Mesenchymal stem cell (in vitro differentiated cells and primary cell): ENCODE measurements around the gene FARP1.

Experiments
- DNase-seq: peaks from one replicate; pipeline ENCODE4 v3.0.0-alpha.2; 2013
- H2AFZ ChIP-seq: one replicate; pipeline ENCODE4 v1.6.1; 2013; ENCODE audit warnings: low read depth, mild to moderate bottlenecking, control low read depth, inconsistent platforms, low read length, moderate library complexity
- H2AK5ac ChIP-seq: 2 replicates; pipeline ENCODE4 v1.6.1; 2013; ENCODE audit warnings: low read length, moderate library complexity, mild to moderate bottlenecking, inconsistent platforms; ENCODE audit not compliant: severe bottlenecking
- H2BK120ac ChIP-seq: one replicate; pipeline ENCODE4 v1.6.1; 2013; ENCODE audit warnings: low read depth, mild to moderate bottlenecking, inconsistent platforms, low read length, moderate library complexity
- H2BK12ac ChIP-seq, 2 experiments: one replicate each; pipeline ENCODE4 v1.6.1; 2013; ENCODE audit warnings: inconsistent platforms in 2 of 2, low read length in 2 of 2, mild to moderate bottlenecking in 2 of 2, moderate library complexity in 2 of 2, control low read depth in 1 of 2
- H2BK15ac ChIP-seq: one replicate; pipeline ENCODE4 v1.6.1; 2013; ENCODE audit warnings: mild to moderate bottlenecking, low read depth, inconsistent platforms; ENCODE audit not compliant: poor library complexity, severe bottlenecking
- H2BK5ac ChIP-seq: 2 replicates; pipeline ENCODE4 v1.6.1; 2013; ENCODE audit warnings: low read depth, mild to moderate bottlenecking, low read length, control low read depth, inconsistent platforms; ENCODE audit not compliant: poor library complexity, severe bottlenecking
- H3K14ac ChIP-seq, 2 experiments: one replicate each; pipeline ENCODE4 v1.6.1; 2013; ENCODE audit warnings: inconsistent platforms in 2 of 2, low read length in 2 of 2, control low read depth in 1 of 2, mild to moderate bottlenecking in 1 of 2, moderate library complexity in 1 of 2
- H3K18ac ChIP-seq, 2 experiments: one replicate each; pipeline ENCODE4 v1.6.1; 2013; ENCODE audit warnings: inconsistent platforms in 2 of 2, low read length in 2 of 2, control low read depth in 1 of 2, low read depth in 1 of 2, mild to moderate bottlenecking in 1 of 2
- H3K23ac ChIP-seq, 2 experiments: one replicate each; pipeline ENCODE4 v1.6.1; 2013; ENCODE audit warnings: inconsistent platforms in 2 of 2, low read length in 2 of 2, mild to moderate bottlenecking in 2 of 2, moderate library complexity in 2 of 2, control low read depth in 1 of 2
- H3K27ac ChIP-seq: 2 replicates; pipeline ENCODE4 v1.5.1; 2013; ENCODE audit warnings: mild to moderate bottlenecking, moderate library complexity, low read length, control low read depth, inconsistent platforms; ENCODE audit not compliant: poor library complexity, severe bottlenecking
- H3K27me3 ChIP-seq, 2 experiments: 2 replicates each; pipeline versions ENCODE4 v1.6.1 to v1.7.0; 2013; ENCODE audit warnings: low read length in 2 of 2, mild to moderate bottlenecking in 2 of 2, moderate library complexity in 2 of 2, control low read depth in 1 of 2, inconsistent platforms in 1 of 2; ENCODE audit not compliant: control insufficient read depth in 1 of 2, insufficient read depth in 1 of 2
- H3K36me3 ChIP-seq, 2 experiments: 2 replicates each; pipeline versions ENCODE4 v1.6.1 to v1.7.0; 2013; ENCODE audit warnings: low read length in 2 of 2, control low read depth in 1 of 2, inconsistent platforms in 1 of 2, low read depth in 1 of 2, mild to moderate bottlenecking in 1 of 2; ENCODE audit not compliant: insufficient read depth in 2 of 2, control insufficient read depth in 1 of 2
- H3K4ac ChIP-seq, 2 experiments: one replicate each; pipeline ENCODE4 v1.6.1; 2013; ENCODE audit warnings: inconsistent platforms in 2 of 2, low read length in 2 of 2, mild to moderate bottlenecking in 2 of 2, moderate library complexity in 2 of 2, control low read depth in 1 of 2, low read depth in 1 of 2
- H3K4me1 ChIP-seq: 2 replicates; pipeline ENCODE4 v1.6.1; 2013; ENCODE audit warnings: low read depth, low read length, control low read depth; ENCODE audit not compliant: control insufficient read depth, insufficient read depth
- H3K4me2 ChIP-seq: 2 replicates; pipeline ENCODE4 v1.6.1; 2013; ENCODE audit warnings: low read length, mild to moderate bottlenecking, inconsistent platforms; ENCODE audit not compliant: poor library complexity, severe bottlenecking
- H3K4me3 ChIP-seq, 2 experiments: 2 replicates each; pipeline versions ENCODE4 v1.5.1 to v1.7.0; 2013; ENCODE audit warnings: low read length in 2 of 2, mild to moderate bottlenecking in 2 of 2, control low read depth in 1 of 2, low read depth in 1 of 2; ENCODE audit not compliant: insufficient read depth in 1 of 2
- H3K79me1 ChIP-seq: replicated peaks from 2 replicates; pipeline ENCODE4 v1.6.1; 2013; ENCODE audit warnings: mild to moderate bottlenecking, control low read depth, low read length, inconsistent platforms; ENCODE audit not compliant: poor library complexity, severe bottlenecking
- H3K9ac ChIP-seq: 2 replicates; pipeline ENCODE4 v1.7.0; 2013; ENCODE audit warnings: mild to moderate bottlenecking, low read length, moderate library complexity
- H3K9me3 ChIP-seq: 2 replicates; pipeline ENCODE4 v1.7.0; 2013; ENCODE audit warnings: mild to moderate bottlenecking, low read length; ENCODE audit not compliant: control insufficient read depth
- H4K8ac ChIP-seq: one replicate; pipeline ENCODE4 v1.6.1; 2013; ENCODE audit warnings: inconsistent platforms, mild to moderate bottlenecking, low read length, moderate library complexity
- H4K91ac ChIP-seq: one replicate; pipeline ENCODE4 v1.6.1; 2013; ENCODE audit warnings: mild to moderate bottlenecking, low read length, inconsistent platforms
- WGBS: methylation state at CpG from one replicate; pipeline ENCODE4 v1.1.7; 2013; ENCODE audit warnings: mixed read lengths; 5-methylcytosine and 5-hydroxymethylcytosine counted together

FARP1 gene

GRCh38 chr13:98143601-98144026, 720 bp downstream of the FARP1 start:
- Histone ChIP-seq H4K8ac (peak overlapping the region; percentile 56), H3K23ac (peak overlapping the region in 1 of 2 experiments; percentile 97), H3K9me3 (no peaks in the 10 kb centered on the region), H3K14ac (peak overlapping the region in 1 of 2 experiments; percentile 75), H2BK120ac (peak overlapping the region; percentile 98), H3K9ac (peak overlapping the region; percentile 91), H3K27me3 (no peaks in the 10 kb centered on the region), H3K18ac (peak overlapping the region; percentile 93 to 98), H3K36me3 (no peaks in the 10 kb centered on the region), H2BK5ac (peak overlapping the region; percentile 78), H3K4me3 (peak overlapping the region; percentile 91 to 93), H2BK15ac (peak overlapping the region; percentile 45), H2BK12ac (peak overlapping the region in 1 of 2 experiments; percentile 42), H3K4me1 (peaks cover 18% of the 10 kb centered on the region), H2AK5ac (no peak overlapping the region), H3K4ac (peak overlapping the region; percentile 96), H2AFZ (no peak overlapping the region), H4K91ac (peak overlapping the region; percentile 90), H3K79me1 (peaks cover 2% of the 10 kb centered on the region), H3K4me2 (peak overlapping the region; percentile 55), H3K27ac (no peak overlapping the region)
- WGBS: under 1% methylated on average over 35 of the region's 60 CpGs
- no peak for DNase-seq

- Histone ChIP-seq H2BK120ac (peak overlapping the region; percentile 98), H4K91ac (no peak overlapping the region), H4K8ac (peak overlapping the region; percentile 56), H3K23ac (no peak overlapping the region), H3K4ac (peak overlapping the region; percentile 96), H3K4me1 (peaks cover 18% of the 10 kb centered on the region), H2BK5ac (no peak overlapping the region), H3K9me3 (no peaks in the 10 kb centered on the region), H3K36me3 (no peaks in the 10 kb centered on the region), H2AK5ac (no peak overlapping the region), H3K27me3 (no peaks in the 10 kb centered on the region), H2BK15ac (no peak overlapping the region), H3K9ac (peak overlapping the region; percentile 91), H3K79me1 (peaks cover 2% of the 10 kb centered on the region), H3K18ac (peak overlapping the region; percentile 93 to 98), H3K4me2 (peak overlapping the region; percentile 55), H2BK12ac (no peak overlapping the region), H2AFZ (no peak overlapping the region), H3K14ac (no peak overlapping the region), H3K27ac (no peak overlapping the region), H3K4me3 (peak overlapping the region; percentile 91 to 93)
- WGBS: under 1% methylated on average over 19 of the region's 21 CpGs
- DNase-seq: peak; percentile 48
Observed at GRCh38 chr13:98144027-98144741, 1.3 kb downstream of the FARP1 start.

GRCh38 chr13:98144801-98145350, 2.0 kb downstream of the FARP1 start:
- Histone ChIP-seq H3K27me3 (no peaks in the 10 kb centered on the region), H2BK5ac (no peak overlapping the region), H3K14ac (no peak overlapping the region), H3K9me3 (no peaks in the 10 kb centered on the region), H3K18ac (peak overlapping the region in 1 of 2 experiments; percentile 21), H2AK5ac (no peak overlapping the region), H2BK120ac (no peak overlapping the region), H4K8ac (no peak overlapping the region), H2BK12ac (no peak overlapping the region), H3K4me1 (peaks cover 18% of the 10 kb centered on the region), H3K4me2 (peak overlapping the region; percentile 55), H3K4ac (no peak overlapping the region), H4K91ac (no peak overlapping the region), H3K36me3 (no peaks in the 10 kb centered on the region), H3K79me1 (peaks cover 2% of the 10 kb centered on the region), H3K23ac (no peak overlapping the region), H2BK15ac (no peak overlapping the region), H2AFZ (no peak overlapping the region), H3K27ac (no peak overlapping the region), H3K4me3 (peak overlapping the region in 1 of 2 experiments; percentile 91), H3K9ac (peak overlapping the region; percentile 91)
- WGBS: 7% methylated on average over 9 of the region's 10 CpGs
- DNase-seq: peak; percentile 80

- Histone ChIP-seq H3K4me3 (no peak overlapping the region), H3K27me3 (no peaks in the 10 kb centered on the region), H2AFZ (no peak overlapping the region), H4K8ac (no peak overlapping the region), H2BK120ac (no peak overlapping the region), H2BK12ac (no peak overlapping the region), H3K9ac (no peak overlapping the region), H3K36me3 (no peaks in the 10 kb centered on the region), H3K4me2 (no peak overlapping the region), H2AK5ac (no peak overlapping the region), H4K91ac (no peak overlapping the region), H3K4ac (no peak overlapping the region), H3K27ac (no peak overlapping the region), H3K79me1 (no peaks in the 10 kb centered on the region), H3K18ac (no peak overlapping the region), H2BK5ac (no peak overlapping the region), H3K9me3 (no peaks in the 10 kb centered on the region), H2BK15ac (no peak overlapping the region), H3K14ac (no peak overlapping the region), H3K23ac (no peak overlapping the region), H3K4me1 (peaks cover 9% of the 10 kb centered on the region)
- WGBS: 27% methylated on average over 3 of the region's 5 CpGs
- DNase-seq: peak; percentile 46
Observed at GRCh38 chr13:98147521-98147920, 4.6 kb downstream of the FARP1 start.
